HG02798 (cell line): ENCODE measurements around the gene IFNA16.
"Not testable (repeated sequence)": the region's sequence is repeated elsewhere in the genome, so short reads cannot be mapped to it uniquely, and the experiment has no call there.

ENCODE experiments used
- ATAC-seq: cut with Tn5 transposase; IDR thresholded peaks from one replicate; pipeline ENCODE4 v1.9.1; 2021; ENCODE audit warnings: mild to moderate bottlenecking; ENCODE audit not compliant: unreplicated experiment, poor library complexity

IFNA16 gene

GRCh38 chr9:21205204-21205603 lies 11.9 kb downstream of the IFNA16 start:
- no peak for ATAC-seq

GRCh38 chr9:21202105-21202504 lies 15.0 kb downstream of the IFNA16 start, which contains the start of gene IFNA7:
Gene IFNA7, minus strand, starts transcription at chr9:21202205. Its CDS starts 40 bp downstream, at chr9:21202165.
- not testable (repeated sequence) for ATAC-seq

DNA sequence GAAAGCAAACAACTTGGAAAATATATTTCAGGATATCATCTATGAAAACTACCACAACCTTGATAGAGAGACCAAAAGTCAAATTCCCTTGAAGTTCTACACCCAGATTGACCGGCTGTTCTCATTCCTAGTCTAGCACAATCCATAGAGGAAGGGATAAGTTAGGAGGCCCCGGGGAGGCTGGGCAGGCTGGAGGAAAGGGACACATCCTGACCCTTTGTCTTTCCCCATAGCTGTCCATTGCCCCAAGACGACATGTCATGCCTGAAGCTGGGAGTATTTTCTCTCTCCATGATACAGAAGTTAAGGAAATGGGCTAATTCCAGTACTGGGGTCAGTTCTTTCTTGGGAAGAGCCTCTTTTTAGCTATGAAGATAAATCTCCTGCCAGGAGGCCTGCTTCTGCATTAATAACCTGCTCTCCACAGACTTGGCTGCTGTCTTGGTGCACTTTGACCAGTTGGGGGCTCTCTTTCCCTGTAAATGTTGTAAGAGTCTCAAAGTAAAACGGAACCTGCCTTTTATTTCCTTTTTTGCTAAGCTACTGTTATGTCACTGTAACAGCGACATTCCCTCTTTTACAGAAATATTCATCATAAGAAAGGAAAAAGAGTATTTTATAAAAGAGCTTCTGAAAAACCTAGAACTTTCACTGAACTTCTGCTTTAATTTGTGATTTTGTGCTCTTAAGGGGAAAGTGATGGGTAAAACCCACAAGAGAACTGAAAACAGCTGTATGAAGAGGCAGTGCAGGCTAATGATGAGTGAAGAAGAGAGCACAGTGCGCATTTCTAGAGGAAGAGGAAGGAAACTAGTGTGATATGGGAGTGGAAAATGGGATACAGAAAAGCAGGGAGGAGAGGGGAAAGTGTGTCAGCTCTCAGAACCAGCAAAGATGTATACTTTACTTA lies 22.0 kb downstream of the IFNA16 start:
- ATAC-seq: peak; percentile 92

- ATAC-seq: not testable (repeated sequence)
Measured at GRCh38 chr9:21187487-21187886, 29.6 kb downstream of the IFNA16 start, which contains the start of gene IFNA4. Gene IFNA4, minus strand, starts transcription at chr9:21187587. Its CDS starts 56 bp downstream, at chr9:21187531.

- peak; percentile 92 for ATAC-seq
Measured at GRCh38 chr9:21182810-21183736, 34.0 kb downstream of the IFNA16 start.

- ATAC-seq: no peak
Measured at GRCh38 chr9:21174671-21175070, 42.4 kb downstream of the IFNA16 start.

GRCh38 chr9:21172156-21172555 lies 45.0 kb downstream of the IFNA16 start:
- no peak for ATAC-seq

- ATAC-seq: no peak
Measured at GRCh38 chr9:21171351-21171750, 45.8 kb downstream of the IFNA16 start.

GRCh38 chr9:21166560-21166959 lies 50.6 kb downstream of the IFNA16 start, which contains the start of gene IFNA21:
Gene IFNA21, minus strand, starts transcription at chr9:21166660. Its CDS starts 48 bp downstream, at chr9:21166612.
- not testable (repeated sequence) for ATAC-seq
